GM12801 (cell line): ENCODE results near the gene RNF166.

ENCODE experiments used
- CTCF ChIP-seq: IDR thresholded peaks from one replicate; pipeline ENCODE4 v1.5.1; 2011; ENCODE audit warnings: control low read depth; ENCODE audit not compliant: insufficient read length; ENCODE audit errors: extremely low read depth

Gene RNF166

GRCh38 chr16:88721236-88721635 lies 15.0 kb upstream of the RNF166 start:
- no peak for TF ChIP-seq CTCF

- TF ChIP-seq CTCF = no peak
These were observed 14.3 kb upstream of the RNF166 start for GRCh38 chr16:88720396-88720970.

- TF ChIP-seq CTCF = no peak
These were observed 13.7 kb upstream of the RNF166 start for GRCh38 chr16:88719933-88720296.

- no peak for TF ChIP-seq CTCF
These were observed 13.2 kb upstream of the RNF166 start for GRCh38 chr16:88719267-88719932.

- no peak for TF ChIP-seq CTCF
These were observed 12.0 kb upstream of the RNF166 start for GRCh38 chr16:88718178-88718577.

- no peak for TF ChIP-seq CTCF
These were observed 10.4 kb upstream of the RNF166 start for GRCh38 chr16:88716601-88717001.

- no peak for TF ChIP-seq CTCF
These were observed 10.0 kb upstream of the RNF166 start for GRCh38 chr16:88716201-88716600.
